GM19467 (cell line): ENCODE data around the gene RSAD1.
A peak's percentile ranks its signal among the peaks of the same experiment; 100 is the strongest.

Experiments used
- ATAC-seq: cut with Tn5 transposase; IDR thresholded peaks from one replicate; pipeline ENCODE4 v1.9.1; 2021; ENCODE audit warnings: mild to moderate bottlenecking, moderate library complexity; ENCODE audit not compliant: unreplicated experiment

The RSAD1 gene

DNA sequence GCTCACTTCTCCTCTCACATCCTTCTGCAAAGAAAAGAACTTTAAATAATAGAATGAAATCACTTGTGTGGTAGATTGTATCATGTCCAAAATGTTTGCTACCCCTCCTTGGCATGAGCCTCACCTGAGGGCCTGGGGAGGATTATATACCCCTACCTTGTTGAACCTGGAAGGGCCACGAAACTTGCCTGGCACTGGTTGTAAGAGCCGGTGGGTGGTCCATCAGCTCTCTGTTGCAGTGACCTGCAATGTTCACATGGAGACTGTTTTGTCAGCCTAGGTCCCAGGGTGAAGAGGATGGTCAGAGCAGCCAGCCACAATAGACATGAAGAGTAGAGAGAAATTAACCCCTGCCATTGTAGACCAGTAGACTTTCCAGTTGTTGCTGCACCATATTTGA lies 10.2 kb downstream of the RSAD1 start:
- ATAC-seq: no peak

DNA sequence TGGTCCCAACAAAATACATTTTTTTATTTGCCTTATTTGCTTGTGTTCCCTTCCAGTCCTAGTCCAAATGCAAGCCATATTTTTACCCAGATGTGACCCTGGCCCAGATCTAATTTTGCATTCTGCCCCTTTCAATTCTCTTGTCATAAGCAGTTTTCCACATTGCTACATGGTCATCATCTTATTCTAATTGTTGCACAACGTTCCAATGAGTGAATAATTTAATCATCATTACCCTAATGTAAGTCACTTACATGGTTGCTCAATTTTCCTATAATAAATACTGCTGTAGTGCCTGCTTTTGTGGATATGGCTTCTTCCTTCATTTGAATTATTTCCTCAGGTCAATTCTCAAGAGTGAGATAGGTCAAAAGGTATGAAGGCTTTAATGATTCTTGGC lies 12.8 kb downstream of the RSAD1 start:
- no peak for ATAC-seq

DNA sequence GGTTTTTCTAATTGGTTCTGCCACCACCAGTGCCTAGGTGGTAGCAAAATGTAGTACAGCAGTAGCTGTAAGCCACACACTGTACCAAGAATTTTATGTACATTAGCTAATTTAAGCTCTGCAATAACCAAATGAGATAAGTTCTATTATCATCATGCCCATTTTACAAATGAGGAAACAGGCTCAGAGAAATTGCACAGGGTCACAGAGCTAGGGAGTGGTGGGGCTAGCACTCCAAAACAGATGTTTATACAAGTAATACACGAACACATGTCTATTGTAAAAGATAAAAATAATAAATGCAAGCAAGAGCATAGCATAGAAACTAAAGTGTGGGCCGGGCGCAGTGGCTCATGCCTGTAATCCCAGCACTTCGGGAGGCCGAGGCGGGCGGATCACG lies 13.6 kb downstream of the RSAD1 start:
- ATAC-seq: no peak

DNA sequence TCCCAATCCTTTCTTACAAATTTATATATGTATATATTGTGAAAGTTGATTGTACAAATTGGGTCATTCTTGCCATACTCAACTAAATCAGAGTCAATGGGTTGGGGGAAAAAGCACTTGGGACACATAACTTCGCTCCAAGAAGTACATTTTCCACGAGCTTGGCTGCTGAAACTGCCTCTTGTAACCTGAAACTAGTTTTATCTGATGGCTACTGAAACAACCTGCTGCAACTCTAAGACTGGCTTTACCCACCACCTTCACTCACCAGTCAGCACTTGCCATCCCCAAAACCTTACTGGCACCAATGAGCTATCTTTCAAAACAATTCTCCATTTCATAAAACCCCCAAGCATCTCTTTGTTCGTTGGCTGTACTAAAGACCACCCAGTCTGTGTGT lies 15.1 kb downstream of the RSAD1 start:
- ATAC-seq: no peak

DNA sequence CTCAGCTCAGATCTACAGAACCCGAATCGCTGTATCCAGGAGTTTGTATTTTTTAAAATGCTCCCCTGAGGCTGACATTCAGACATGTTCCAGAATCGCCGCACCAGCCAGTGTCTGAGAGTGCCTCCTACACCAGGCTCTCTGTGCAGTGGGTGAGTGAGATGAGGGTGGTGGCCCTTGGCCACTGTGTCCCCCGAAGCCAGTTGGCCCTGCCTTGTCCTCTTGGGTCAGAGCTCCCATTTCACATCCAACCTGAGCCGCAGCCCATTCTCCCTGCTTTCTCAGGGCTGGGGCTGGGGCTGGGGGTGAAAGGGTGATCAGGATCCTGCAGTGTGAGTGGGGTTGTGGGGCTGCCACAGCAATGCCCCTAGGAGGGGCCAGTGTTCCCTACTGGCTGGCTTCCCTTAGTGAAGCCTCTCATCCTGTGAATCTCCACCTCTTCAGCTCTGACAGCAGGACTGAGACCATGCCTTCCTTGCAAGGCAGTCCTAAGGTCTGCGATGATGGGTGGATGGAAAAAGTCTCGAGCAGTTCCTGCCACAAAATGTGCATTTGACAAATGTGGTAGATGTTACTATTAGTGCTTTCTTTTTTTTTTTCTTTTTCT lies 16.7 kb downstream of the RSAD1 start:
- ATAC-seq: no peak

DNA sequence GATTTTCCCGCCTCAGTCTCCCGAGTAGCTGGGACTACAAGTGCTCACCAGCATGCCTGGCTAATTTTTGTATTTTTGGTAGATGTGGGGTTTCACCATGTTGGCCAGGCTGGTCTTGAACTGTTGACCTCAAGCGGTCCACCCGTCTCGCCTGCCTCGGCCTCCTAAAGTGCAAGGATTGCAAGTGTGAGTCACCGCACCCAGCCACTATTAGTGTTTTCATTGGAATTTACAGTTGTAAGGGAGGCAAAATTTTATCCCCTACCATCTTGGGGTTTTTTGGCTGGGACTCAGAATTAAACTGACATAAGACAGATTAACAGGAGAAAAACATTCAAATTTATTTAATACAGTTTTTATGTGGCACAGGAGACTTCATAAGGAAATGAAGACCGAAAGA lies 17.3 kb downstream of the RSAD1 start:
- no peak for ATAC-seq

DNA sequence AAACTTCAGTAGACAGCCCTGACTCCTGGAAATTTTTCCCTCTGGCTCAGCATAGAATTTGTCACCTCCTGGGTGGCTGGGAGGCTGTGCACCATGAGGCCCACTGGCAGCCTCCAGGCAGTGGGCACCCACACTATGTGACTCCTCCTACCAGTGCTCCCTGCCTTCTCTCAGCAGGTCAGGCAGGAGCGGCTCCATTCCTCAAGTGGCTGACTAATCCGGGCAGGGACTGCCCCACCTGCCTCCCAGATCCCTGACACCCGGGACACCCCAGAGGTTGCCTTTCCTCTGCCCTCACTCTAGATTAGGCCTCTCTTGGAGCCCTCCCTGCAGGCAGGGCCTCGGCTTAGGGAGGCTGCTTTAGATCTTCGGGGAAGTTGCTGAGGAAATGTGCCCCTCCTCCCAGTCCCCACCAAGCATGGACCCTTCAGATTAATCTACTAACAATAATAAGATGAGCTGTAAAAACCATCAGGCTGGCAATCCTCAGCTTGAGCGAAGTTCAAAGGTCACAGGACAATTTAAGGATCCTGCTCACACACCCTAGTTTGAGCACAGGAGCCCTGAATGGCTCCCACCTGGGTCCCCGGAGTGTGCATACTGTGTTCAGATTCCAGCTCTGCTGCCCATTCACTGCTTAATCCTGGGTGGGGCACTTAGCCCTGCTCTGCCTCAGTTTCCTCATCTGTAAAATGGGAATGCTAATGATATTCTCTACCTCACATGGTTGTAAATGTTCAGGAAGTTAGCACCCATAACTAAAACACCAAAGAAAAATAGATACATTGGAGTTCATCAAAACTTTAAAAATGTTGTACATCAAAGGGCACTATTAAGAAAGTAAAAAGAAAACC lies 19.6 kb downstream of the RSAD1 start:
- no peak for ATAC-seq

DNA sequence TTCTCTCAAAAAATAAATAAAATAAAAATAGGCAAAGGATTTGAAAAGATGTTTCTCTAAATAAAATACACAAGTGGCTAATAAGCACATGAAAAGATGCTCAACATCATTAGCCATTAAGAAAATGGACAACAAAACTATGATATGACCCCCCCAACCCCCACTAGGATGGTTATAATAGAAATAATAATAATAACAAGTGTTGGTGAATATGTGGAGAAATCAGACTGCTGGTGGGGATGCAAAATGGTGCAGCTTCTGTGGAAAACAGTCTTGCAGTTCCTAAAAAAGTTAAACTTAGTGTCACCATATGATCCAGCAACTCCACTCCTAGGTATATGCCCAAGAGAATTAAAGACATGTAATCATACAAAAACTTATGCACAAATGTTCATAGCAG lies 20.6 kb downstream of the RSAD1 start:
- ATAC-seq: no peak

DNA sequence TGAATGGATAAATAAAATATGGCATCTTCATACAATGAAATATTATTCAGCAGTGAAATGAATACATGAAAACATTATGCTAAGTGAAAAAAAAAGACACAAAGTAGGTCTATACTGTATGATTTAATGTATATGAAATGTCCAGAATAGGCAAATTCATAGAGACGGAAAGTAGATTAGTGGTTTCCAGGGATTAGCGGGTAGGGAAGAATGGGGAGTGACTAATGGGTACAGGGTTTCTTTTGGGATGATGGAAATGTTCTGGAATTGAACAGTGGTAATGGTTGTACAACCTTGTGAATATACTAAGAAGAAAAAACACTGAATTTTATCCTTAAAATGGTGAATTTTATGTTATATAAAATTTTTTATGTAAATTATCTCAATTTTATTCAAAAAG lies 21.1 kb downstream of the RSAD1 start:
- no peak for ATAC-seq

DNA sequence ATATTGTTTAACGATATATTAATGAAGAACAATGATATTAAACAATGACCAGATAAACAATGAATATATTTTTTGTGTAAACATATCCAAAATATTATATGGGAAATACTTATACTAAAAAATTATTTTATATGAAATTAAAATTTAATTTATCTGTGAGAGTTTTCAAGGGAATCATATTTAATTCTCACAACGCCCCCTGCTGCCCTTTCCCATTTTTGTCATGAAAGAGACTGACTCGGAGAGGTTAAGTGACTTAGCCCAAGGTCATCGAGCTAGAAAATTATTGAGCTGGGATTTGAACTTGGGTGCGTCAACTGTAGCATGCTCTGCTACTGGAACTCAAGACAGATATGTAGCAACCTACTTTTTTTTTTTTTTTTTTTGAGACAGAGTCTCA lies 22.4 kb downstream of the RSAD1 start:
- no peak for ATAC-seq

DNA sequence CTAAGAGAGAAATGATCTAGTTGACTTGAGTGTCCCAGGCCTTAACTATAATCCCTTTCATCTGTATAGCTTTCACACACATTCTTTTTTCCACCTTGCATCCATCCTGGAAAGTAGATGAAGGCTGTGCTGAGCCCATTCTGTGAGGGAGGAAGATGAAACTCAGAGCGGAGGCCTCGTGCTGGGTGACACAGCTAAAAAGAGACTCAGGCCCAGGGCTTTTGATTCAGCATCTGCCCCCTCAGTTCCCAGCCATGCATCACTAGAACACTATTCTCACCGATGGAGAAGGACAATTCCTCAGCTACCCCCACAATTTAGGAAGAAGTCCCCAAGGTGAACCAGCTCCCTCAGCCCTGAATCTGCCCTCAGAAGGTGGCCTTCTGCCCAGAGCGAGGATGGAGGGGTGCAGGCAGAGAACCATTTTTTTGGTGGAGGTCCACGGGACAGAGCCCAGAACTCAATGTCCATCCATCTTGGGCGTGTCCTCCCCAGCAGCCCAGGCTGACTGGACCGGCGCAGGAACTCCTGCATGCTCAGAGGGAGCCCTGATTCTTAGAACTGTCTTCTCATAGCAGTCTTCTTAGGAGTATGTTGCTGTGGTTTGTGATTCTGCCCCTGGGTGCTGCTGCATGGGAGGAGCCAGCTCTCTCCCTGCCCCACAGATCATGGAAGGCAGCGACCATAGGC lies 23.8 kb downstream of the RSAD1 start:
- no peak for ATAC-seq

DNA sequence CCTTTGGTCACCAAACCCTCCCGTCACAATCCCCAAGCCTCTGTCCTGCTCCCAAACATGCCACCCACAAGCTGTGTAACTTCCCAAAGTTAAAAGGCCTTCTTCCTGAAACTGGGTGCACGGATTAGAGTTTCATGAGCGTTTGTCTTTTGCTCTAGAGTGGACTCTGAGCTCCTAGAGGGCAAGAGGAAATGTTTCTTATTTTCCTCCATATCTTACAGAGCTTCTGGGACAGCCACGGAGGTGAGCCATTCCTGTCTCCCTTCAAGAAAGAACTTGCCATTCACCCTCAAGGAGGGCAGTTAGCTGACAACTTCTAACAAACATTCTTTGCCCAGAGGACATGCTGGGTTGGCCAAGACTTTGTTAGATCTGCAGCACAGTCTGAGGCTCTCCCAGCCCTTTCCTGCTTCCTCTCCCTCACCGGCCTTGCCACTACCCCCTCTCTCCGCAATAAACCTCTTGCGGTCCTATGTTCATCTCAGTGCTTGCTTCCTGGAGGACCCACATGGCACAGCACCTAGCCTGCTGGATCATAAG lies 27.0 kb downstream of the RSAD1 start:
- ATAC-seq: no peak

DNA sequence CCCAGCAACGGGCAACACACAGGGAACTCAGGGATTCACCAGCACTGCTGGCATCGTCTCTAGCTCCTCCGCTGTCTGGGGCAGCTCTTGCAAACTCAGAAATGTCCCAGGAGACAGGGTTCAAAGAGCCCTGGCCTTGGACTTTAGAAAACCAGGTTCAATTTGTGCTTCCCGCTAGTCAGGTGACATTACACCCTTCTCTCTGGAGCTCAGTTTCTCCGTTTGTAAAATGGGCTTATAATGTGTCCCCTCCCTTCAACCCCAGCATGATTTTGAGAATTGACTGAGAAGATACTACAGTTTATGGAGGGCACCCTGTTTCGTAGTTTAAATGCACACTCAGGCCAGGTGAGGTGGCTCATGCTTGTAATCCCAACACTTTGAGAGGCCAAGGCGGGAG lies 27.6 kb downstream of the RSAD1 start:
- no peak for ATAC-seq

DNA sequence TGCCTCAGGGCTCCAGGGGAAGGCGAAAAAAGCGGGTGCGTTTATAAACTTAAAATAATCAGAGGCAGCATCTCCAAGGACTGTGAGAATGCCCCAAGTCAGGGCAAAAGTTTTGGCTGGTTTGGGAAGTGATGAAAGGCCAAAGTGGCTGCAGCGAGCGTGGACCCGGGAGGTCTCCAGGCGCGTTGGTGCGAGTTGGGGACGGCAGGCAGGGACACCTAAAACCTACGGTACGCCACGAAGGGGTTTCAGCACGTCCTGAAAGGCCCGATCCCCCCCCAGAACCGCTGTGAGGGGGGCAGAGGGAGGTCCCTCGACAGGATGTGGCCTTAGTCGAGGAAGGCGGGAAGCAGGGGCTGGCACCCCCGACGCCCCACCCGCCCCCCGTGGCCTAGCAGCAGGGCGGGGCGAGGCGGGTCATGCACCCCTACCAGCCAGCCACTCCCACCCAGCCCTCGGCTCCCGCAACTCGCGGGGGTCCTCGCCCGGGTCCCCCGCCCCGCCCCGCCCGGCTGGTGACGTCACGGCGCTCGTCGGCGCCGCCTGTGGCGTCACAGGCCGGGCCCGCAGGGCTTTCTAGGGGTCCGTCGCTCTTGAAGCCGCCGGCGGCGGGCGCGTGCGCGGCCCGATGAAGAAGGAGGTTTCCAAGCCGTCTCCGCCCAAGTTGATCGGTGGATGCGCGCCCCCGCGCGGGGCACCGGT lies 29.4 kb downstream of the RSAD1 start, which contains the start of gene MYCBPAP:
MYCBPAP (plus strand) TSS at position 569 of the 702 bp plus-strand sequence. CDS start 236 bp downstream, outside the sequence.
- ATAC-seq: no peak

DNA sequence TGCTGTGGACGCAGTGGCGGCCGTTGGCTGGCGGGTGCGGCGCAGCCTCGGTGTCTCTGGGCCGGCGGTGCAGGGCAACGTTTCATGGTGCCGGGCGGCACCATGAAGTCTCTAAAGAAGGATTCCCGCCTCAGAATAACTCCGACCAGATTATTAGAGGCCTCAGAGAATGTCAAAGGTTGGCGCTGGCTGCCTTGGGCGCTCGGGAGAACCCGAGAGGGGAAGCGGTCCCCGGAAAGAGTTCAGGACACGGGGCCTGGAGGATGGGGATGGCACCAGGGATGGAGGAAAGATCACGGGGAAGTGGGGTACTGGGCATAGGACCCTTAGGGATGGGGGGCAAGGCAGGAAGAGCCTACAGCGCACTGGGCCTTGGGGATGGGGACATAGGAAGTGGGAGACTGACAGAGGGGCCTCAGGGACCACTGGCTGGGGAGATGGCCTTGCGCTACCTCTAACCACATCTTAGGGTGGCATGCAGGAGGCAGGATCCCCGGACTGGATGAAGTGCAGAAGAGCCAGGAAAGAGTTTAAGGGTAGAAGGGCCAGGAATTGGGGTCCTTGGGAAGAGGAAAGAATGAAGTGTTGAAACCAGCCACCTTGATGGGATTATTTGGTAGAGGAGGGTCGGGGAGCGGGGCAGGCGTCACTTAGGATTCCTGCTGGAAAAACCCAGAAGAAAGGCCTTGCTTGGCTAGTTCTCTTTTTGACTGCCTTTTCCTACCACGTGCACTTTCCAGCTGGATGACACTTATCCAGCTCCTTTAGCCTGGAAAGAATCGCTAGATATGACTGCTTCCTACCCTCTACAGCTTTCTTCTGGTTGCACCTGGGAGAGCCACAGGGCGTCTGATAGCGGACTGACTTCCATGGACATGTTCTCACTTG lies 30.2 kb downstream of the RSAD1 start:
- no peak for ATAC-seq

DNA sequence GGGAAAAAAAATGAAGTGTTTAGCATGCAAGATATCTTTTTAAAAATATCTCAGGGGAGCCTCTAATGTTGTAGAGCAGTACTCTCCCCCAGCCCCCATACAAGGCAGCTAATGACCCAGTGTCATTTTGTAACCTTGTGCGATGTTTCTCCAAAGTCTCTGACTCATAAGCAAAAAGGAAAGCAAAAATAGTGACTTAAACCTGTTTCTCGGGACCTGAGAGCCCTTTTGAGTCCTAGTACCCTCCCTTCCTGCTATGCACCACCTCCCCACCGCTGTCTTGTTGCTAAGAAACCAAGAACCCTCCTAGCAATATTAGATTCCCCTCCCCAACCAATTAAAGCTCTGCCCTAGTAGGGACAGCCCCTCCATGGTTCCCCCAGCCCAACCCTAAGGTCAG lies 32.4 kb downstream of the RSAD1 start:
- ATAC-seq: peak; percentile 60

DNA sequence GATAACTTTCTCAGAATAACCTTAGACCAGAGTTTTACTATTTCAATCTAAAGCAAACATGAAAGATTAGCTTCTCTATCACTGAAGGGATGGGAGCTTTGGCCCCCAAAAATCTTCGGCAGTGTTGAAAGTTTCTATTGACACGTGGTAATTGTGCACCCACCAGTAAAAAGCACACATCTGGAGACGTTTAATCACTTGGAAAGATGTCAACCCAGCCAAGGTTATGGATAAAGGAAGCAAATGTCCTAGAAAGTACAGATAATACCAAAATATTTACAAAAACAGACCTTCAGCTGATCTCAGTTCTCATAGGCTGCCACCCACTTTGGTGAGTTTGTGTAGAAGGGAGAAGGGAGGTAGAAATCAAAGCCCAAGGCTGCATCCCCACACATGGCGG lies 34.8 kb downstream of the RSAD1 start:
- no peak for ATAC-seq

DNA sequence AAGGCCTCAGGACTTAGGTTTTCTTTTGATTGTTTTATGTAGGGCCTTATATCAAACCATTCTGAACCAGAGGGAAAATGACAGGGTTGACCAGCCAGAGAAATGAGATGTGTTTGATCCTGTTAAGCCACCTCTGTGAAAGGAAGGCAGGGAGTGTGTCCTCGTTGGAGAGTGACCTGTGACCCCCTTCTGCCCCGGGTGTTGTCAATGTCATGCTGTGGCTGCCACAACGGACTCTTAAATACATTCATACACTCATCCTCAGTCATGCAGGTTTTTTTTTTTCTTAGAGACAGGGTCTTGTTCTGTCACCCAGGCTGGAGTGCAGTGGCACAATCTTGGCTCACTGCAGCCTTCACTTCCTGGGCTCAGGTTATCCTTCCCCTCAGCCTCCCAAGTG lies 35.7 kb downstream of the RSAD1 start:
- ATAC-seq: no peak

DNA sequence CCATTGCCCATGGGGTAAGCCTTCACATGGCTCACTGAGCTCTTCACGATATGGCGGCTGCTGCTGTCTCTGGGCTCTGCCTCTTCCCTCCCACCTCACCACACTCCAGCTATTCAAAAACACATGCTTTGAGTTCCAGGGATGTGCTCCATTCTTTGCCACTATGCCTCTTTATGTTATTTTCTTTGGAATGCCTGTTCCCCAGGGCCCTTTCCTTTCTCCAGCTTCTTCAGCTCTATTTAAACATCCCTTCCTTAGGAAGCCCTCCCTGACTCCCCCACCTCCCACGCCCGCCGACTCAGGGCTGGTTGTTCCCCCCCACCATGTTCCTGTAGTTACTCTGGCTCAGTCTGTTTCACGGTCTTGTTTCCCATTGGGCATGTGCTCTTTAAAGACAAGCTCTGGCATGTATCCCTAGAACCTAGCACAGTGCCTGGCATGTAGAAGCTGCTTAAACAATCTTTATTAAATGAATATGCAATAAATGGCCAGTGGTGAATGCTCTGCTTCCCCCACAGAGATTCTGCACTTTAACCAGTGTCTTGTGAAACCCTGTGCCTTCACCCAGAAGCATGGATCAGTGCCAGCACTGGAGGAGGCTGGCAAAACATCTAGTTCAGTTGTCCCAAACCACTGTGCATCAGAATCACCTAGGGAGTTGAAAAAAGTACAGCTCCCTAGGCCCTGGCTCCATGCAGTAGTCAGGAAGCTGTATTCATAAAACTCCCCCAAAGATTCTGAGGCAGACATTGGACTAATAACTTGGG lies 36.5 kb downstream of the RSAD1 start:
- no peak for ATAC-seq
